ENCODE measurements around the gene AKAIN1. TPM values are rescaled to one million over a fixed set of nuclear protein-coding genes. Genes with fewer than 3 reads are reported as not detected.

AKAIN1 gene, protein sequence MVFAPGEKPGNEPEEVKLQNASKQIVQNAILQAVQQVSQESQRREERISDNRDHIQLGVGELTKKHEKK
- total RNA-seq: not detected in 2 replicates
- polyA plus RNA-seq: not detected in 2 replicates
- polyA plus RNA-seq (2012): not detected in 2 replicates
- polyA minus RNA-seq (ENCODE audit: low replicate concordance): not detected in 2 replicates

DNA sequence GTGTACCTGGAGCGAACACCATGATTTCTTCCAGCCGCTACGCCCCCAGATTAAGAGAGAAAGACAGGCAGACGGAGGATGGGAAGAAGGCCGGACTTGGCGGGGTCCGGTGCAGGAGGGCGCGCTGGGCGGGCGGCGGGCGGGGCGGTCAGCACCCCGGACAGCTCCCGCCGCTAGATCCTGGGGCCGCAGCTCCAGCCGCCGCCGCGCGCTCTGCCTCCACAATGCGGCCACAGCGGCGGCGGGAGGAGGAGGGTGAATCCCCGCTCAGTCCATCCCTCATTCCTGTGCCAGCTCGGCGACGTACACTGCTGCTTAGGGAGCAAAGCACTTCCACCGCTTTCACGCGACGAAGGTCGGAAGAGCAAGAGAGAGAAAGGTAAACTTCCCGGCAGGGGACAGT, at the start of gene AKAIN1:
Gene AKAIN1 (minus strand): TSS at position 226 of the 403 bp plus-strand sequence. CDS start 204 bp downstream, at position 22.
- Histone ChIP-seq H3K4me2 (ENCODE audit: extremely low read depth, insufficient read depth, low read length) (no peak within 1 kb of the TSS), H3K4me3 (replicated peaks in 1 of 4; ENCODE audit: control extremely low read depth in 1 of 4, insufficient read depth in 1 of 4, low read depth in 3 of 4, low read length in 4 of 4) (no peak within 1 kb of the TSS), H3K9me3 (ENCODE audit: control insufficient read depth, insufficient read depth, low read depth, low read length) (no peaks in the 10 kb centered on the region), H3K9ac (ENCODE audit: insufficient read depth, low read length) (no peak within 1 kb of the TSS), H3K4me1 (ENCODE audit: control insufficient read depth, extremely low read depth, insufficient read depth, low read length) (no peaks in the 10 kb centered on the region), H3K27me3 (ENCODE audit: control insufficient read depth, insufficient read depth, low read length) (peaks cover 3% of the 10 kb centered on the region), H3K79me2 (ENCODE audit: control insufficient read depth, insufficient read depth, low read length) (no peaks in the 10 kb centered on the region), H3K27ac (ENCODE audit: insufficient read depth, low read length) (no peak within 1 kb of the TSS), H4K20me1 (ENCODE audit: control insufficient read depth, extremely low read depth, insufficient read depth, low read length) (no peaks in the 10 kb centered on the region), H2AFZ (ENCODE audit: low read length) (no peak within 1 kb of the TSS), H3K36me3 (ENCODE audit: control insufficient read depth, insufficient read depth, low read length) (no peaks in the 10 kb centered on the region)
- DNase-seq (ENCODE audit: low read depth in 2 of 2): peak; percentile 12 to 44
- TF ChIP-seq, protein P1, sequence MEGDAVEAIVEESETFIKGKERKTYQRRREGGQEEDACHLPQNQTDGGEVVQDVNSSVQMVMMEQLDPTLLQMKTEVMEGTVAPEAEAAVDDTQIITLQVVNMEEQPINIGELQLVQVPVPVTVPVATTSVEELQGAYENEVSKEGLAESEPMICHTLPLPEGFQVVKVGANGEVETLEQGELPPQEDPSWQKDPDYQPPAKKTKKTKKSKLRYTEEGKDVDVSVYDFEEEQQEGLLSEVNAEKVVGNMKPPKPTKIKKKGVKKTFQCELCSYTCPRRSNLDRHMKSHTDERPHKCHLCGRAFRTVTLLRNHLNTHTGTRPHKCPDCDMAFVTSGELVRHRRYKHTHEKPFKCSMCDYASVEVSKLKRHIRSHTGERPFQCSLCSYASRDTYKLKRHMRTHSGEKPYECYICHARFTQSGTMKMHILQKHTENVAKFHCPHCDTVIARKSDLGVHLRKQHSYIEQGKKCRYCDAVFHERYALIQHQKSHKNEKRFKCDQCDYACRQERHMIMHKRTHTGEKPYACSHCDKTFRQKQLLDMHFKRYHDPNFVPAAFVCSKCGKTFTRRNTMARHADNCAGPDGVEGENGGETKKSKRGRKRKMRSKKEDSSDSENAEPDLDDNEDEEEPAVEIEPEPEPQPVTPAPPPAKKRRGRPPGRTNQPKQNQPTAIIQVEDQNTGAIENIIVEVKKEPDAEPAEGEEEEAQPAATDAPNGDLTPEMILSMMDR (conservative IDR thresholded peaks at IDR 0.05 in 1 of 2, IDR thresholded peaks at IDR 0.05 in 1 of 2; ENCODE audit: low read depth in 1 of 2, low read length in 2 of 2): no peak
- TF ChIP-seq EZH2 (IDR thresholded peaks at IDR 0.05; ENCODE audit: low read length, missing control alignments): no peak

DNA sequence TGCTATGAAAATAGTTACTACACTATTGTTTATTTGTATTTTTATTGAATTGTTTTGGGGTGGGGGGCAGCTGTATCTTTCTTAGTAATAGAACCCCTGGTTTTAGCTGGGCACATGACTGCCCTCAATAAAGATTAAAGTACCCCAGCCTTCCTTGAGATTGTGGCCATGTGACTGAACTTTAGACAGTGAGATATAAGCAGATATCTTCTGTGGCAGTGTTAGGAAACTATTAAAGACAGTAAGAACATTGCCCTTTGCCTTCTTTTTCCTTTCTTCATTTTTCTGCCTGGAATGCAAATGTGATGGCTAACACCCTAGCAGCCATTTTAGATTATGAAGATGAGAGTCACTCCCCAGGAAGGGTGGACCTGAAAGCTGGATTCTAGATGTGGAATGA, 47.9 kb upstream of the AKAIN1 start:
- Histone ChIP-seq H3K27me3 (ENCODE audit: control insufficient read depth, insufficient read depth, low read length) (no peaks in the 10 kb centered on the region), H3K27ac (ENCODE audit: insufficient read depth, low read length) (no peak overlapping the region)
- TF ChIP-seq EZH2 (IDR thresholded peaks at IDR 0.05; ENCODE audit: low read length, missing control alignments): no peak
- TF ChIP-seq, protein P1 (conservative IDR thresholded peaks at IDR 0.05 in 1 of 2, IDR thresholded peaks at IDR 0.05 in 1 of 2; ENCODE audit: low read depth in 1 of 2, low read length in 2 of 2): no peak

DNA sequence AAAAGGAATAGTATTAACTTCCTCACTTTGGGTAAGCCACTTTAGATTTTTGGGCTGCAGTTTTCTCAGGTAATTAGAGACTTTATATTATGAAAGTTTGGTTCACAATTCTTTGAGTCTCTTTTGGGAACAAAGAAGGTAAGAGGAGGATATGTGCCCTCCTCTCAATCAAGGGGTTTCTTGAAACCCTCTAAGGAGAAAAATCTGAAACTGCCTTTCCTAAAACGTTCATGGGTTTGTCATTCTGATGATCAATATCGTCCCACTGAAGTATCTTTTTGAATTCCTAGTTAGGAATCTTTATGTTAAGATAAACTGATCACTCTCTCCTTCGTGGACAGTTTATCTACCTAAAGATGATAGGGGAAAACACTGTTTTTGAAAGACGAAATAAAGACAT, 42.4 kb upstream of the AKAIN1 start:
- H4K20me1 ChIP-seq (ENCODE audit: control insufficient read depth, extremely low read depth, insufficient read depth, low read length): no peaks in the 10 kb centered on the region
- H3K9ac ChIP-seq (ENCODE audit: insufficient read depth, low read length): no peak overlapping the region
- peaks cover 3% of the 10 kb centered on the region for H3K4me1 ChIP-seq (ENCODE audit: control insufficient read depth, extremely low read depth, insufficient read depth, low read length)
- H3K4me3 ChIP-seq (replicated peaks in 1 of 4; ENCODE audit: control extremely low read depth in 1 of 4, insufficient read depth in 1 of 4, low read depth in 3 of 4, low read length in 4 of 4): peak overlapping the region; percentile 68 to 91 (median 88)
- no peaks in the 10 kb centered on the region for H3K27me3 ChIP-seq (ENCODE audit: control insufficient read depth, insufficient read depth, low read length)
- peaks cover 1% of the 10 kb centered on the region for H3K36me3 ChIP-seq (ENCODE audit: control insufficient read depth, insufficient read depth, low read length)
- no peak overlapping the region for H3K27ac ChIP-seq (ENCODE audit: insufficient read depth, low read length)
- peak overlapping the region; percentile 69 for H3K4me2 ChIP-seq (ENCODE audit: extremely low read depth, insufficient read depth, low read length)
- H3K79me2 ChIP-seq (ENCODE audit: control insufficient read depth, insufficient read depth, low read length): peaks cover 19% of the 10 kb centered on the region
- no peak overlapping the region for H2AFZ ChIP-seq (ENCODE audit: low read length)
- H3K9me3 ChIP-seq (ENCODE audit: control insufficient read depth, insufficient read depth, low read depth, low read length): no peaks in the 10 kb centered on the region
- DNase-seq (ENCODE audit: low read depth in 2 of 2): no peak
- TF ChIP-seq, protein P1 (conservative IDR thresholded peaks at IDR 0.05 in 1 of 2, IDR thresholded peaks at IDR 0.05 in 1 of 2; ENCODE audit: low read depth in 1 of 2, low read length in 2 of 2): no peak
- TF ChIP-seq EZH2 (IDR thresholded peaks at IDR 0.05; ENCODE audit: low read length, missing control alignments): no peak

More for the DNA sequence above, 47.9 kb upstream of the AKAIN1 start:
- Histone ChIP-seq H2AFZ (ENCODE audit: low read length) (no peak overlapping the region), H3K9ac (ENCODE audit: insufficient read depth, low read length) (no peak overlapping the region), H4K20me1 (ENCODE audit: control insufficient read depth, extremely low read depth, insufficient read depth, low read length) (no peaks in the 10 kb centered on the region), H3K9me3 (ENCODE audit: control insufficient read depth, insufficient read depth, low read depth, low read length) (no peaks in the 10 kb centered on the region), H3K4me2 (ENCODE audit: extremely low read depth, insufficient read depth, low read length) (no peak overlapping the region), H3K36me3 (ENCODE audit: control insufficient read depth, insufficient read depth, low read length) (peaks cover 1% of the 10 kb centered on the region), H3K4me1 (ENCODE audit: control insufficient read depth, extremely low read depth, insufficient read depth, low read length) (no peaks in the 10 kb centered on the region), H3K79me2 (ENCODE audit: control insufficient read depth, insufficient read depth, low read length) (peaks cover 6% of the 10 kb centered on the region), H3K4me3 (replicated peaks in 1 of 4; ENCODE audit: control extremely low read depth in 1 of 4, insufficient read depth in 1 of 4, low read depth in 3 of 4, low read length in 4 of 4) (no peak overlapping the region)
- DNase-seq (ENCODE audit: low read depth in 2 of 2): no peak

Data from fibroblast of lung (primary cell).